Posterior vena cava (tissue), 2 donors: ENCODE results near the gene NFIA. TPM values are rescaled to one million over a fixed set of nuclear protein-coding genes. Genes with fewer than 3 reads are reported as not detected.
"Not testable (repeated sequence)": the region's sequence is repeated elsewhere in the genome, so short reads cannot be mapped to it uniquely, and the experiment has no call there.

Source experiments
- DNase-seq: peaks from one replicate; pipeline ENCODE4 v3.0.0-alpha.2; 2020; ENCODE audit warnings: low spot score
- intact Hi-C, 2 donors: fragments of 100-400 bp; cut with DNase I; formaldehyde crosslinking; loops; one replicate each; pipeline versions ENCODE4 v1.14.1 to v1.14.2; 2022 to 2023
- total RNA-seq, 2 donors: library from RNA; stranded (reverse); fragmentation: NEBNext Ultra II Directional; extraction: Animal tissue kit (Norgen Biotek cat#: 25700); gene quantifications; one replicate each; pipeline ENCODE4 v1.2.1, GENCODE V29; 2021
- donor health status: DM: yes; HTN: yes; CAD: no.
- donor health status: DM: yes; HTN: yes; CAD: no.

NFIA gene
- total RNA-seq, 2 donors from 2014 or later = 117 to 183 TPM

GRCh38 chr1:61269602-61270001 is 187.2 kb downstream of the NFIA start:
- DNase-seq = no peak
- intact Hi-C loops = no loop called here

- DNase-seq = no peak
- intact Hi-C loops = no loop called here
Observed at GRCh38 chr1:61270107-61270506, 187.7 kb downstream of the NFIA start.

GRCh38 chr1:61270761-61271411 is 188.5 kb downstream of the NFIA start:
- intact Hi-C loops = no loop called here
- no peak for DNase-seq

DNA sequence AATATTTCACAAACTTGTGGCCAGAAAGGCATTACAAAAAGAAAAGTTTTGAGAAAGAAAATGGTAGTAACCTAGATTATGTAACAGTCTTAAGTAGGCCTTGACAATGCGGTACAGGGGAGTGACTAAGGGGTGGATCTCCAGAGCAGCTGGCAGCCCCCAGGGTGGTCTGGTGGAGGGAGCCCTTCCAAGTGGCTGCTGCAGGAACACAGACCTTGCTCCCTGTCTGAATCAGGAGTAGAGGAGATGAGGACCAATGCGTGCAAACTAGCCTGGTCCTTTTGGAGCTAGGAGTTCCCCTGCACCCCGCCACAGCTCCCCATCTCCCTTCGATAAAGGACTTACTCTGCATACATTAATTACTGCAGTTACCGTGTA is 189.0 kb downstream of the NFIA start:
- no peak for DNase-seq
- intact Hi-C loops = no loop called here

DNA sequence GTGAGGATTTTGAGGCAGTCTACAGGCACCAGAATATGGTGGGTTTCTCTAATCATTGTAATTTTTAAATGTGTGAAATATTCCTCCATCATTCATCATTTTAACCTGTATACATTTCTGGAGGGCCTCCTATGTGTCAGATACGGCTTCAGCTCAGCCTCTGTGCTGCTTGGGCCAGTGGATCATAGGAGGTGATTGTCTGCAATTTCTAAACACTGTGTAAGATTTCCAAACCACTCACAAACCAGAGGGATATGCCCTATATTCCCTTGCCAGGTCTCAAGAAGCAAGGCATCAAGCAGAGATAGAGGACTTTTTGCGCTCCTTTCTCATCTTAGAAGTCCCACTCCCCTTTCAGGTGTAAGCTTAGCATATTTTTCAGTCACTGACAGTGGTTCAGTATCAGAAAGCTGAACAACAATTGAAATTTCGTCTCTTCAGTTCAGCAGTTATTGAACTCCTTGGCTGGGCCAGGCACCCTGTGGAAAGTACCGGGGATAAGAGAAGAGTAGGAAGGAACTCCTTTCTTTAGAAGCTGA is 190.9 kb downstream of the NFIA start:
- DNase-seq = no peak
- intact Hi-C loops = no loop called here

GRCh38 chr1:61273861-61274260 is 191.5 kb downstream of the NFIA start:
- intact Hi-C loops = no loop called here

DNA sequence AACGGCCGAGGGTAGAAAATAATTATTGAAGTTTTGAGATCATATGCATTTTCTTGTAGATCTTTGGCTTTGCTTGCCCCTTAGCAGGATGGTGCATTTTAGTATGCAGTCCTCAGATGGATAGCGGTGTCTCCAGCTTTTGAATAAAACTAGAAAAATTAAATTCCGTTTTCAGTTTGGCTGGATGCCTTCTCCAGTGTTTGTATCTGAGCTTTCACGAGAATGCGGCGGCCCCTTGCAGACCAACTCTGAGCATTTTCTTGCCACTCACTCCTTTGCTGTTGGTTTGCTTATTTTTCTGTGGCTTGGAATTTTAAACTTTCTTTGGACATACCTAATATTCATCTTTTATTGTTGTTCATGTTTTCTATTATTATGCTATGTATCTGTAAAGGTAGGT is 192.6 kb downstream of the NFIA start:
- DNase-seq = no peak
- intact Hi-C loops = no loop called here

More at GRCh38 chr1:61273861-61274260, 191.5 kb downstream of the NFIA start:
- no peak for DNase-seq

- intact Hi-C loops = no loop called here
- no peak for DNase-seq
Observed at GRCh38 chr1:61276246-61276645, 193.9 kb downstream of the NFIA start.

DNA sequence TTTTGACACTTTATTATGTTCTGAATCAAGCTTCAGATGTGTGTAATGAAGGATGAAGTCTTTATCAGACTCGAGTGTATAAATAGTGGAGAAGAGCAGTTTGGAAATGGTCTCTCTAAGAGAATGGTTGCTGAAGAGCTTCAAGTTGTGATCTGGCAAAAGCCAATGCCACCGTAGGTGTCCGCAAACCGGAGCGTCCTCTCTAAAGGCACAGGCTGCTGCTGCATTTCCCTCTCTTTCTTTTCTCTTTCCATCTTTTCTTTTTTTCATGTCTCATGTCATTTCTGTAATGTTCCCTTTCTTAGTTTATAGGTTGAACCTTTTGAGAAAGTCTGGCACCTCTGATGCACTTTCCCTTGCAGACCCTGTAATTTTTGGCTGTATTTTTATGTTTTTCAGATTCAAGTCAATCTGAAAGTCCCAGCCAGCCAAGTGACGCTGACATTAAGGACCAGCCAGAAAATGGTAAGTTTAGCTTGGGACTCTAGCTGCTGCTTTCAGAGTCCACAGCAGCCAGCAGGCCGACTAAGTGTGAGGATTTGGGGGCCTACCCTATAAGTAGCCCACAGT is 194.8 kb downstream of the NFIA start:
- intact Hi-C loops = no loop called here
- no peak for DNase-seq

DNA sequence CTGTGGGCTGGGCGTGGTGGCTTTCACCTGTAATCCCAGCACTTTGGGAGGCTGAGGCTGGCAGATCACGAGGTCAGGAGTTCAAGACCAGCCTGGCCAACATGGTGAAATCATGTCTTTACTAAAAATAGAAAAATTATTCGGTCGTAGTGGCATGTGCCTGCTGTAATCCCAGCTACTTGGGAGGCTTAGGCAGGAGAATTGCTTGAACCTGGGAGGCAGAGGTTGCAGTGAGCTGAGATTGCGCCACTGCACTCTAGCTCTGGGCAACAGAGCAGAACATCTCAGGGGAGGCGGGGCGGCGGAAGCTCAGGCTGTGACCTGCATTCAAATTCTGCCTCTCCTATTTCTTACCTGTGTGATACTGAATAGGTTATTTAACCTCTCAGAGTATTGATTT is 196.1 kb downstream of the NFIA start:
- DNase-seq, intact Hi-C loops: not testable (repeated sequence)

- no peak for DNase-seq
- intact Hi-C loops = no loop called here
Observed at GRCh38 chr1:61278966-61279365, 196.6 kb downstream of the NFIA start.

- intact Hi-C loops = no loop called here
- DNase-seq = no peak
Observed at GRCh38 chr1:61279570-61279969, 197.2 kb downstream of the NFIA start.

GRCh38 chr1:61280452-61280851 is 198.1 kb downstream of the NFIA start:
- intact Hi-C loops = no loop called here
- DNase-seq = no peak

- intact Hi-C loops = no loop called here
- DNase-seq = no peak
Observed at GRCh38 chr1:61282387-61282786, 200.0 kb downstream of the NFIA start.

DNA sequence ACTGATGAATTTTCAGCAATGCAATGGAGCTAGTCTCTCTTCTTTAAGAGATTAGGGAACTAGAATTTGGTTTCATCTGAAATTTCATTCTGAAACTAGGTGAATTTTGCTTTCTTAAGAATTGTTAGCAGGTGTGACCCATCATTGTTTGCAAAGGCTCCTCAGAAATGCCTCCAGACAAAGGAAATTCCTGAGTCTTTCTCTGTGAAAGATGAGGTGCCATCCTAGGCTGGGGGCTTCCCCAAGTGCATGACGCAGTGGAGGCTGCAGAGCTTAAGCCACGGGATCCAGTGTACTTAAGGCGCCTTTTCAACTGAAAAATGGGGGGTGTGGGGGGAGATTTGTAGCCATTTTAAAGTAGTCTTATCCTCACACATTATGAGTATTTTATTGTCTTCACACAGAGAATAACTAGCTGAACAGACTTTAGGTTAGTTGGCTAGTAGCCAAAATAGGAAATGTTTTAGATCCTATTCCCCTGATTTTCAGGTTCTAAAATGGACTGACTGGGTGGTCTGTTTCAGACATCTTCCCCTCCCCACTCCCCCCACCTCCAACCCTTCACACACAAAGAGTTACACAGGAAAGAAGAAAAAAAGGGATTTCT is 202.0 kb downstream of the NFIA start:
- intact Hi-C loops = no loop called here
- DNase-seq = no peak

DNA sequence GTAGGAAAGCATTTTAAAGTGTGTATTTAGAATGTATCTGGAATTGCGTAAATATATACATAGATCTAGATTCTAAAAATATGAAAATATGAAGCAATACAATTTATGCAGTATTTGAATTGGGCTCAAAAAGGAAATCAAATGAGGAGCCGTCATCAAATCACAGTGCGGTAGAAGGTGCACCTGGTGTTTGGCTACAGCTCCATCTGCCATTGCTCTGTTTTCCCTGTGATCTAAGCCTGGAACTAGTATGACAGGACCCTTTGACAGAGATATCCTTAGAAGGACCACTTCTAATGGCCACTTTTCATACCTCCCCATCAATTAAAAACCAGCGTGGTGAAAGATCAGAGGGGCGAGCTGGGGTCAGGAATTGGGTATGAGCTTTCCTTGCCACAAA is 202.6 kb downstream of the NFIA start:
- intact Hi-C loops = no loop called here
- no peak for DNase-seq

DNA sequence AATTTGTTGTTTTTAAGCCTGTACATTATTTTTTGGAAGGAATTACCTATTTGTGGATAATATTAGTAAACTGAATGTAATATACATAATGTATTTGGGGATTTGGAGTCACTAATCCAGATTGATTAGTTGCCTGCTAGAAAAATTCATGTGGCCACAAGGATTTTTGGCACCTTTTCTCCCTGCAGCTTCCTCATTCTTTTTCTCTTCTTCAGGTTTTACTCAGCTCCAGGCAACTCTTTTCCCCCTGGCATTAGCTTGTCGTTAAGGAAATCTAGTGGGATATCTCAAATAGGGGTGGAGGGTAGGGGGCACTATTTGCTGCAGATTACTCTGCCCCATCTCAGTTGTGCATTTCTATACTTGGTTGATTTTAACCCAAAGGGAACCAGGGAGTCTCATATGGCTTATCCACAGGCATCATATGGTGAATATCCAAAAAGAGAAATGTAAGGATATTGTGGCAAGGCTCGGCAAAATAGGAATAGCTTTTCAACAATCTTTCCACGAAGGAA is 203.1 kb downstream of the NFIA start:
- intact Hi-C loops = no loop called here
- no peak for DNase-seq

- no peak for DNase-seq
- intact Hi-C loops = no loop called here
Observed at GRCh38 chr1:61287014-61287413, 204.7 kb downstream of the NFIA start.

DNA sequence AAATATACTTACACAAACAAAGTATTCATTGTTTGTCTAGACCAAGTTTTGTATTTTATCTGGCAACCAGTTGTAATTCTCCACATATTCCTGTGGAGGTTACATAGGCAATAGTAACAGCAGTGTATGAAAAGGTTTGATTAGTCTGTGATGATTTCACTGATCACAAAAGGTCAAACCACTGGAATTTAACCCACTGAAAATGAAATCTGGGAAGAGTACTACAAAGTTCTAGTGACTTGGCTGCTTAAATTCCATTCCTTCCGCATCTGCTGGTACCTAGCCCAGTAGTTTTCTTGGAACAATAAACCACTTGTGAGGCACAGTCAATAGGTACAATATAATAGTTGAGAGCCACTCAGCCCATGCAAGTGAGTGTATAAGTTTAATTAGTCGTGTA is 205.4 kb downstream of the NFIA start:
- intact Hi-C loops = no loop called here
- DNase-seq = no peak

DNA sequence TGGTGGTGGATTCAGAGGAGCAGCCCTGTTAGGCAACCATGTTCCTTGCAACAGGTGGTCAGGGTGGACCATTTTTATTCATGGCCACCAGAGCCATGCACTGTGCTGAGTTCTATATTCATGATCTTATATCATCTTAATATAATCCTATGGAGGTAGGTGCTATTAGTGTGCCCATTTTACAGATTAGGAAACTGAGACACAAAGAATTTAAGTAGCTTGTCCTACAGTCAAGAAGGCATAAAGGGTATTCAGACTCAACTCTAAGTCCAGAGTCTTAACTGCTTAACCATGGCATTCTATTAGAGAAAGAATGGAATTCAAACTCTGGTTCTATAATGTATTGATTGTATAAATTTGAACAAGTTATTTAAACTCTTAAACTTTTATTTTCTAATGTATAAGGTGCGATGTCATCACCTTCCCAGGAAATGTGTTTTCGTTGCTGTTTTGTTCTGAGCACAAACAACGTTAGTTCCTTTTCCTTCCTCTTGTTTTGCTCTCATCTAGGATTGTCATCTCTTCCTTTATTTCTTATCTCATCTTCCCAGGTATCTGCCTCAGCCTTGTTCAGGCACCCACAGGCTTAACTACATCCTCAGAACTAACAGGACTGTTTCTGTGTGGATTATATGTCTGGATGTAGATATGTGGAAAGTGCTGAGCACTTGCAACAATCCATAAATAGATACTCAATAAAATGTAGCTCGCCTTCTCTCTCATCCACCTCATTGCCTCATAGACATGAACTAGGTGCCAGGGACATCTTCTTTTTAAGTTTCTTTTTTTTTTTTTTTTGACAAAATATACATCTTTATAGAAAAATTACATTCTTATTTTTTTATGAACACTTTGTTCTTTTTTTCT is 207.1 kb downstream of the NFIA start:
- no peak for DNase-seq
- intact Hi-C loops = no loop called here
